Endothelial cell of umbilical vein (primary cell): ENCODE measurements around the gene FMO2.

Experiments used
- CTCF ChIP-seq, 2 donors: IDR thresholded peaks; 1 replicate in 1 of 2; 2 replicates in 1 of 2; pipeline ENCODE4 v1.5.1; 2011; ENCODE audit warnings: low read length in 2 of 2, mild to moderate bottlenecking in 2 of 2, moderate library complexity in 2 of 2, control low read depth in 1 of 2, inconsistent platforms in 1 of 2, low read depth in 1 of 2; ENCODE audit not compliant: insufficient read depth in 1 of 2; ENCODE audit errors: extremely low read depth in 1 of 2
- EZH2 ChIP-seq: IDR thresholded peaks from 2 replicates; pipeline ENCODE4 v1.6.1; 2012; ENCODE audit warnings: borderline replicate concordance, low read depth, mild to moderate bottlenecking, moderate library complexity, low read length, inconsistent platforms; ENCODE audit not compliant: severe bottlenecking
- GATA2 ChIP-seq: IDR thresholded peaks from 2 replicates; pipeline ENCODE4 v1.7.0; 2011; ENCODE audit warnings: low read depth, mild to moderate bottlenecking, moderate library complexity, mixed read lengths, low read length; ENCODE audit not compliant: insufficient read length, insufficient read depth
- JUN ChIP-seq: IDR thresholded peaks from 2 replicates; pipeline ENCODE4 v1.6.1; 2011; ENCODE audit warnings: borderline replicate concordance, low read depth; ENCODE audit not compliant: insufficient read length, insufficient read depth
- MAX ChIP-seq: IDR thresholded peaks from 2 replicates; pipeline ENCODE4 v1.6.1; 2011; ENCODE audit not compliant: insufficient read depth, insufficient read length
- MYC ChIP-seq: IDR thresholded peaks from one replicate; pipeline ENCODE4 v1.6.1; 2011; ENCODE audit warnings: mild to moderate bottlenecking, low read depth, low read length
- POLR2A ChIP-seq: IDR thresholded peaks from 2 replicates; pipeline ENCODE4 v1.6.1; 2012; ENCODE audit warnings: low read depth, mild to moderate bottlenecking, control low read depth, low read length
- POLR2AphosphoS5 ChIP-seq: IDR thresholded peaks from 2 replicates; pipeline ENCODE4 v1.6.1; 2012; ENCODE audit warnings: low read depth, mild to moderate bottlenecking, control low read depth, low read length, moderate library complexity; ENCODE audit not compliant: insufficient read depth

- TF ChIP-seq POLR2A (no peak), CTCF (IDR thresholded peaks at IDR 0.05; ENCODE audit: extremely low read depth in 1 of 2, insufficient read depth in 1 of 2, low read depth in 1 of 2, low read length in 2 of 2) (no peak), EZH2 (no peak), GATA2 (no peak), MAX (no peak), POLR2AphosphoS5 (no peak), JUN (no peak), MYC (no peak)
Measured at GRCh38 chr1:171191992-171192391, 6.9 kb downstream of the FMO2 start.
